Epithelial cell of umbilical artery (primary cell): ENCODE measurements around the gene RMI1. TPM values are rescaled to one million over a fixed set of nuclear protein-coding genes. Genes with fewer than 3 reads are reported as not detected.

Experiments used
- total RNA-seq: library from RNA; depleted of rRNA; stranded (reverse); fragments of >200 nt; gene quantifications from 2 replicates; pipeline ENCODE4 v1.2.3, GENCODE V29; 2014

The RMI1 gene
- total RNA-seq, result 8.8 and 9.7 TPM in 2 replicates

GRCh38 chr9:83980395-83981125 is at the start of gene RMI1:
Gene RMI1, plus strand, starts transcription at chr9:83980805. Its CDS starts 20,182 bp downstream, at chr9:84000987.

GRCh38 chr9:83979812-83980394 is 702 bp upstream of the RMI1 start, which contains the start of gene HNRNPK:
Gene HNRNPK, minus strand, starts transcription at chr9:83980215. Its CDS starts 1,963 bp downstream, at chr9:83978252.

Other genes starting within 250 kb of the RMI1 start
- gene GKAP1, start 163.0 kb upstream of the RMI1 start, total RNA-seq, result 0.65 and 2.1 TPM in 2 replicates
- gene KIF27, start 59.4 kb upstream of the RMI1 start, total RNA-seq, result 2.9 and 4.1 TPM in 2 replicates
- 741 and 777 TPM in 2 replicates for gene HNRNPK, start 590 bp upstream of the RMI1 start, total RNA-seq